Keratinocyte (primary cell): ENCODE measurements around the gene NUDT7. TPM values are rescaled to one million over a fixed set of nuclear protein-coding genes. Genes with fewer than 3 reads are reported as not detected.

Experiments
- DNase-seq: peaks from one replicate; pipeline ENCODE4 v3.0.0-alpha.2; 2011; ENCODE audit warnings: low read depth, missing footprints, low spot score
- FAIRE-seq: peaks from 2 replicates; lab custom pipeline; 2011; peaks lifted over from hg19 to GRCh38; lab: Jason Lieb, UNC
- H2AFZ ChIP-seq: 2 replicates; pipeline ENCODE4 v1.6.0; 2012; ENCODE audit warnings: low read length, control low read depth, inconsistent platforms; ENCODE audit not compliant: control insufficient read depth
- H3K27ac ChIP-seq: 2 replicates; pipeline ENCODE4 v1.5.1; 2011; ENCODE audit warnings: low read length; ENCODE audit not compliant: control insufficient read depth, insufficient read depth
- H3K27me3 ChIP-seq: 3 replicates; pipeline ENCODE4 v1.6.0; 2011; ENCODE audit warnings: low read length; ENCODE audit not compliant: control insufficient read depth, insufficient read depth; ENCODE audit errors: extremely low read depth
- H3K36me3 ChIP-seq, 2 experiments: 2 replicates in 1 of 2; 3 replicates in 1 of 2; pipeline ENCODE4 v1.5.1; 2011; ENCODE audit warnings: low read length in 2 of 2, mild to moderate bottlenecking in 1 of 2; ENCODE audit not compliant: control insufficient read depth in 2 of 2, insufficient read depth in 2 of 2; ENCODE audit errors: extremely low read depth in 1 of 2
- H3K4me1 ChIP-seq: 3 replicates; pipeline ENCODE4 v1.5.1; 2011; ENCODE audit warnings: low read length; ENCODE audit not compliant: control insufficient read depth, insufficient read depth; ENCODE audit errors: extremely low read depth
- H3K4me2 ChIP-seq: 3 replicates; pipeline ENCODE4 v1.6.0; 2011; ENCODE audit warnings: low read depth, low read length; ENCODE audit not compliant: control insufficient read depth, insufficient read depth; ENCODE audit errors: extremely low read depth
- H3K4me3 ChIP-seq, 3 experiments: fragments of 200-600 bp in 1 of 3; sonication (generic) in 1 of 3; 2 replicates in 2 of 3; 3 replicates in 1 of 3; pipeline ENCODE4 v1.5.1; 2011 to 2016; ENCODE audit warnings: low read length in 3 of 3, mild to moderate bottlenecking in 3 of 3, control low read depth in 2 of 3, inconsistent platforms in 1 of 3, low read depth in 1 of 3, mixed read lengths in 1 of 3, mixed run types in 1 of 3, moderate library complexity in 1 of 3; ENCODE audit not compliant: control insufficient read depth in 2 of 3, insufficient read depth in 2 of 3; ENCODE audit errors: extremely low read depth in 1 of 3
- H3K79me2 ChIP-seq: 2 replicates; pipeline ENCODE4 v1.6.0; 2012; ENCODE audit warnings: low read length; ENCODE audit not compliant: control insufficient read depth, insufficient read depth
- H3K9ac ChIP-seq: 3 replicates; pipeline ENCODE4 v1.6.0; 2011; ENCODE audit warnings: low read length; ENCODE audit not compliant: control insufficient read depth, insufficient read depth; ENCODE audit errors: extremely low read depth
- H3K9me1 ChIP-seq: 3 replicates; pipeline ENCODE4 v1.6.0; 2011; ENCODE audit warnings: low read length; ENCODE audit not compliant: control insufficient read depth, insufficient read depth; ENCODE audit errors: extremely low read depth
- H3K9me3 ChIP-seq: 2 replicates; pipeline ENCODE4 v1.5.1; 2012; ENCODE audit warnings: low read depth, low read length; ENCODE audit not compliant: control insufficient read depth
- H4K20me1 ChIP-seq: 3 replicates; pipeline ENCODE4 v1.6.0; 2011; ENCODE audit warnings: low read length; ENCODE audit not compliant: control insufficient read depth, insufficient read depth; ENCODE audit errors: extremely low read depth
- EZH2 ChIP-seq: IDR thresholded peaks from one replicate; pipeline ENCODE4 v1.6.1; 2012; ENCODE audit warnings: inconsistent platforms, mild to moderate bottlenecking, low read length, moderate library complexity
- dilution Hi-C: fragments of 300-500 bp; cut with MboI; formaldehyde crosslinking; loops from one replicate; pipeline ENCODE4 v1.7.0; 2020; ENCODE audit warnings: low sequenced_read_pairs; ENCODE audit not compliant: extremely low pct_ligation_motif_present
- polyA plus RNA-seq, 5 experiments: library from polyadenylated mRNA; depleted of rRNA in 3 of 5; stranded (reverse) in 3 of 5; stranded (forward) in 1 of 5; unstranded in 1 of 5; fragments of >200 nt; gene quantifications; 1 replicate in 1 of 5; 2 replicates in 3 of 5; 3 replicates in 1 of 5; pipeline versions ENCODE4 v1.2.1 to v1.2.3, GENCODE V29; 2011 to 2012; ENCODE audit warnings: missing spikeins in 2 of 5, low read depth in 1 of 5, low replicate concordance in 1 of 5
- TF ChIP-seq, protein P1 (sequence below), 3 experiments: IDR thresholded peaks in 1 of 3; conservative IDR thresholded peaks in 1 of 3; optimal IDR thresholded peaks in 1 of 3; 2 replicates in 2 of 3; 3 replicates in 1 of 3; pipeline versions ENCODE3 to v1.5.1; 2011; ENCODE audit warnings: low read length in 3 of 3, mild to moderate bottlenecking in 3 of 3, moderate library complexity in 2 of 3, control low read depth in 1 of 3, inconsistent platforms in 1 of 3; ENCODE audit not compliant: insufficient read depth in 2 of 3; ENCODE audit errors: extremely low read depth in 1 of 3

Gene NUDT7
- polyA plus RNA-seq, 1 donor (not counting 4 experiments of a cell fraction or from before 2014, with no cell fraction given): 14.6 TPM

GRCh38 chr16:77749415-77749814, 27.1 kb downstream of the NUDT7 start:
- DNase-seq: no peak
- dilution Hi-C loops: no loop called here
- TF ChIP-seq EZH2: no peak
- TF ChIP-seq, protein P1, sequence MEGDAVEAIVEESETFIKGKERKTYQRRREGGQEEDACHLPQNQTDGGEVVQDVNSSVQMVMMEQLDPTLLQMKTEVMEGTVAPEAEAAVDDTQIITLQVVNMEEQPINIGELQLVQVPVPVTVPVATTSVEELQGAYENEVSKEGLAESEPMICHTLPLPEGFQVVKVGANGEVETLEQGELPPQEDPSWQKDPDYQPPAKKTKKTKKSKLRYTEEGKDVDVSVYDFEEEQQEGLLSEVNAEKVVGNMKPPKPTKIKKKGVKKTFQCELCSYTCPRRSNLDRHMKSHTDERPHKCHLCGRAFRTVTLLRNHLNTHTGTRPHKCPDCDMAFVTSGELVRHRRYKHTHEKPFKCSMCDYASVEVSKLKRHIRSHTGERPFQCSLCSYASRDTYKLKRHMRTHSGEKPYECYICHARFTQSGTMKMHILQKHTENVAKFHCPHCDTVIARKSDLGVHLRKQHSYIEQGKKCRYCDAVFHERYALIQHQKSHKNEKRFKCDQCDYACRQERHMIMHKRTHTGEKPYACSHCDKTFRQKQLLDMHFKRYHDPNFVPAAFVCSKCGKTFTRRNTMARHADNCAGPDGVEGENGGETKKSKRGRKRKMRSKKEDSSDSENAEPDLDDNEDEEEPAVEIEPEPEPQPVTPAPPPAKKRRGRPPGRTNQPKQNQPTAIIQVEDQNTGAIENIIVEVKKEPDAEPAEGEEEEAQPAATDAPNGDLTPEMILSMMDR (optimal IDR thresholded peaks at IDR 0.05 in 1 of 3, IDR thresholded peaks at IDR 0.05 in 1 of 3, conservative IDR thresholded peaks at IDR 0.05 in 1 of 3; ENCODE audit: extremely low read depth in 1 of 3, insufficient read depth in 2 of 3, low read length in 3 of 3): no peak
- Histone ChIP-seq H3K4me3 (no peak overlapping the region), H3K27ac (no peak overlapping the region), H3K79me2 (no peaks in the 10 kb centered on the region), H3K4me2 (no peak overlapping the region), H4K20me1 (no peaks in the 10 kb centered on the region), H3K27me3 (no peaks in the 10 kb centered on the region), H3K9me3 (no peaks in the 10 kb centered on the region), H3K36me3 (no peaks in the 10 kb centered on the region), H3K9ac (no peak overlapping the region), H2AFZ (no peak overlapping the region), H3K9me1 (no peaks in the 10 kb centered on the region), H3K4me1 (no peaks in the 10 kb centered on the region)
- no peak for FAIRE-seq

DNA sequence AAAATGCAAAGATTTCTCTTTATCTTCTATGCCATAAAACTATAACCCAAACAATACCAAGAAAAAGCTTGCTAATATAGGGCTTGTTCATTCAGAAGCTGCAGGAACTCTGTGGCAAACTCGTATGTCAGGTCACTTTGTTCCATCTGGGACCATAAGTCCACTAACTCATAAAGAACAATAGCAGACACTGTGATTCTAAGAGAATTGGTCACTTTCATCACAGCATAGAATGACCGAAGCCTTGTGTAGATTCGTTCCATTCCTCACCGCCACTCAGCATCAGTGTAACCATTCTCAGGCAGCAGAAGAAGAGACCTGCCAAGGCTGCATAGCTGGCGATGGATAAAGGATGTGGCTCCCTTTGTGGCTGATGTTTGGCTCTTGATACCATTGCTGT, 35.7 kb downstream of the NUDT7 start:
- FAIRE-seq: no peak
- Histone ChIP-seq H3K4me2 (no peak overlapping the region), H3K9me1 (no peaks in the 10 kb centered on the region), H3K79me2 (no peaks in the 10 kb centered on the region), H3K9me3 (no peaks in the 10 kb centered on the region), H3K36me3 (no peaks in the 10 kb centered on the region), H2AFZ (no peak overlapping the region), H3K27ac (no peak overlapping the region), H3K27me3 (no peaks in the 10 kb centered on the region), H3K4me3 (no peak overlapping the region), H3K9ac (no peak overlapping the region), H3K4me1 (no peaks in the 10 kb centered on the region), H4K20me1 (no peaks in the 10 kb centered on the region)
- no peak for DNase-seq
- TF ChIP-seq, protein P1 (optimal IDR thresholded peaks at IDR 0.05 in 1 of 3, IDR thresholded peaks at IDR 0.05 in 1 of 3, conservative IDR thresholded peaks at IDR 0.05 in 1 of 3; ENCODE audit: extremely low read depth in 1 of 3, insufficient read depth in 2 of 3, low read length in 3 of 3): no peak
- TF ChIP-seq EZH2: no peak
- dilution Hi-C loops: no loop called here
